Liver (tissue), 9 donors: Measurements from ENCODE around the gene TMEM101. TPM values are rescaled to one million over a fixed set of nuclear protein-coding genes. Genes with fewer than 3 reads are reported as not detected.

Source experiments
- DNase-seq: peaks from one replicate; pipeline ENCODE4 v3.0.0-alpha.2; 2017; ENCODE audit warnings: low spot score
- H3K27ac ChIP-seq, 2 donors: one replicate each; pipeline ENCODE4 v1.7.0; 2013; ENCODE audit warnings: inconsistent platforms in 2 of 2, low read length in 2 of 2, control low read depth in 1 of 2, low read depth in 1 of 2, mild to moderate bottlenecking in 1 of 2
- H3K27me3 ChIP-seq, 4 donors: one replicate each; pipeline versions ENCODE4 v1.6.1 to v1.7.0; 2013; ENCODE audit warnings: low read length in 3 of 4, inconsistent platforms in 1 of 4, mild to moderate bottlenecking in 1 of 4, moderate library complexity in 1 of 4; ENCODE audit not compliant: control insufficient read depth in 4 of 4, insufficient read depth in 4 of 4
- H3K36me3 ChIP-seq, 4 donors: one replicate each; pipeline versions ENCODE4 v1.6.1 to v1.7.0; 2013; ENCODE audit warnings: low read length in 3 of 4, mild to moderate bottlenecking in 3 of 4, low read depth in 1 of 4, moderate library complexity in 1 of 4; ENCODE audit not compliant: control insufficient read depth in 4 of 4, insufficient read depth in 3 of 4
- H3K4me1 ChIP-seq, 4 donors: one replicate each; pipeline versions ENCODE4 v1.6.1 to v1.7.0; 2013; ENCODE audit warnings: low read length in 3 of 4, mild to moderate bottlenecking in 3 of 4, moderate library complexity in 1 of 4; ENCODE audit not compliant: control insufficient read depth in 4 of 4, insufficient read depth in 4 of 4
- H3K4me3 ChIP-seq, 3 donors: one replicate each; pipeline versions ENCODE4 v1.6.1 to v1.7.0; 2013; ENCODE audit warnings: low read length in 3 of 3, control low read depth in 1 of 3, low read depth in 1 of 3, mild to moderate bottlenecking in 1 of 3
- H3K9ac ChIP-seq, 2 donors: one replicate each; pipeline ENCODE4 v1.7.0; 2013; ENCODE audit warnings: low read length in 2 of 2, mild to moderate bottlenecking in 2 of 2, moderate library complexity in 2 of 2, control low read depth in 1 of 2, low read depth in 1 of 2
- H3K9me3 ChIP-seq, 4 donors: one replicate each; pipeline versions ENCODE4 v1.6.1 to v1.7.0; 2013; ENCODE audit warnings: low read length in 3 of 4; ENCODE audit not compliant: control insufficient read depth in 4 of 4
- EGR1 ChIP-seq, 2 donors: IDR thresholded peaks; 2 replicates each; pipeline ENCODE4 v1.6.1; 2016 to 2018; ENCODE audit warnings: antibody characterized with exemption in 2 of 2, low read depth in 2 of 2
- HNF4A ChIP-seq, 2 donors: conservative IDR thresholded peaks; 2 replicates each; pipeline ENCODE4 v1.6.1; 2016; ENCODE audit warnings: antibody characterized with exemption in 2 of 2, mild to moderate bottlenecking in 2 of 2
- HNF4G ChIP-seq: IDR thresholded peaks from 2 replicates; pipeline ENCODE4 v1.6.1; 2016; ENCODE audit warnings: antibody characterized with exemption
- JUND ChIP-seq, 2 donors: IDR thresholded peaks; 2 replicates each; pipeline ENCODE4 v1.6.1; 2016; ENCODE audit warnings: antibody characterized with exemption in 2 of 2
- NR2F2 ChIP-seq: IDR thresholded peaks from 2 replicates; pipeline ENCODE4 v1.6.1; 2016; ENCODE audit warnings: antibody characterized with exemption
- RXRA ChIP-seq, 2 donors: IDR thresholded peaks; 2 replicates each; pipeline ENCODE4 v1.6.1; 2017 to 2018; ENCODE audit warnings: antibody characterized with exemption in 2 of 2, mild to moderate bottlenecking in 1 of 2
- SP1 ChIP-seq: IDR thresholded peaks from 2 replicates; pipeline ENCODE4 v1.6.1; 2018; ENCODE audit warnings: antibody characterized with exemption, mild to moderate bottlenecking
- YY1 ChIP-seq: IDR thresholded peaks from 2 replicates; pipeline ENCODE4 v1.6.1; 2016; ENCODE audit warnings: antibody characterized with exemption, mild to moderate bottlenecking
- WGBS: extraction: QIAGEN DNeasy Blood & Tissue Kit; methylation state at CpG from one replicate; pipeline ENCODE4 v1.1.7; 2013; 5-methylcytosine and 5-hydroxymethylcytosine counted together
- polyA plus RNA-seq, 2 donors: library from polyadenylated mRNA; stranded (reverse) in 1 of 2; unstranded in 1 of 2; fragments of 200-250 nt in 1 of 2; fragments of >200 nt in 1 of 2; fragmentation: Nextera tagmentation in 1 of 2; extraction: Ambion mirVana in 1 of 2; gene quantifications; one replicate each; pipeline versions ENCODE4 v1.2.1 to v1.2.3, GENCODE V29; 2013 to 2015
- total RNA-seq, 2 donors: library from RNA; depleted of rRNA; stranded (reverse); fragments of >200 nt; gene quantifications; one replicate each; pipeline ENCODE4 v1.2.3, GENCODE V29; 2014
- TF ChIP-seq, protein P1 (sequence below): IDR thresholded peaks from 2 replicates; pipeline ENCODE4 v1.6.1; 2016; ENCODE audit warnings: antibody characterized with exemption
- TF ChIP-seq, protein P2 (sequence below): IDR thresholded peaks from 2 replicates; pipeline ENCODE4 v1.6.1; 2016; ENCODE audit warnings: antibody characterized with exemption
- TF ChIP-seq, protein P3 (sequence below): IDR thresholded peaks from 2 replicates; pipeline ENCODE4 v1.6.1; 2016; ENCODE audit warnings: antibody characterized with exemption
- donor health status: healthy.
- donor health status: healthy.
- donor health status: healthy.
- donor health status: healthy.
- donor health status: healthy.

The TMEM101 gene
- total and polyA plus RNA-seq, 4 donors = 12.0 to 25.7 (median 21.4) TPM

DNA sequence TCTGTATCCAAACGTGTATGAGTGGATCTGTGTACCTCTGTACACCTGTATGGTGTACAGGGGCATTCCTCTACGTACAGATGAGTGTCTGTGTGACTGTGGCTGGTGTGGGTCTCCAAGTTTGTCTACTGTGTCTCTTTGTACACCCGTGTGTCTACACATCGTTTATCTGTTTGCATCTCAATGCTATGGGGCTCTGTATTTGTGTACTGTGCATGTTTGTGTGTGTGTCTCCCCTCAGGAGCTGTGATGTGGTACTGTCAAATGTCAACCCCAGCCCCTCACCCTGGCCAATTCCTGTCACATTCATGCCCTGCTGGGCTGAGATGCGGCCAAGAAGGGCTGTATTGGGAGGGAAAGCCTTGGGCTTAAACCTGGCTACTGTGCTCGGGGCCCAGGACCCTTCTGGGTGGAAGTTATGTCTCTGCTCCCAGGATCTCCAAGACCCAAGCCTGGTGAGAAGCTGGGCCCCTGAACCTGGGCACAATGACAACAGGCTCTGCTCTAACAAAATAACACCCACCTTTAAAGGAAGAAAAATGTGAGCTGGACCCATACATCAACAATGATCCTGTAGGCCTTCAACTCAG lies 13.8 kb downstream of the TMEM101 start:
- no peak overlapping the region for H3K4me3 ChIP-seq
- TF ChIP-seq YY1 = no peak
- H3K4me1 ChIP-seq = peaks cover 13 to 59% (median 34%) of the 10 kb centered on the region in 4 donors
- H3K27ac ChIP-seq = peak overlapping the region; percentile 94 to 98
- H3K9ac ChIP-seq = no peak overlapping the region
- no peaks in the 10 kb centered on the region for H3K36me3 ChIP-seq
- DNase-seq = no peak
- no peaks in the 10 kb centered on the region for H3K27me3 ChIP-seq
- no peaks in the 10 kb centered on the region for H3K9me3 ChIP-seq
- 46% methylated on average over 6 of the region's 6 CpGs for WGBS

DNA sequence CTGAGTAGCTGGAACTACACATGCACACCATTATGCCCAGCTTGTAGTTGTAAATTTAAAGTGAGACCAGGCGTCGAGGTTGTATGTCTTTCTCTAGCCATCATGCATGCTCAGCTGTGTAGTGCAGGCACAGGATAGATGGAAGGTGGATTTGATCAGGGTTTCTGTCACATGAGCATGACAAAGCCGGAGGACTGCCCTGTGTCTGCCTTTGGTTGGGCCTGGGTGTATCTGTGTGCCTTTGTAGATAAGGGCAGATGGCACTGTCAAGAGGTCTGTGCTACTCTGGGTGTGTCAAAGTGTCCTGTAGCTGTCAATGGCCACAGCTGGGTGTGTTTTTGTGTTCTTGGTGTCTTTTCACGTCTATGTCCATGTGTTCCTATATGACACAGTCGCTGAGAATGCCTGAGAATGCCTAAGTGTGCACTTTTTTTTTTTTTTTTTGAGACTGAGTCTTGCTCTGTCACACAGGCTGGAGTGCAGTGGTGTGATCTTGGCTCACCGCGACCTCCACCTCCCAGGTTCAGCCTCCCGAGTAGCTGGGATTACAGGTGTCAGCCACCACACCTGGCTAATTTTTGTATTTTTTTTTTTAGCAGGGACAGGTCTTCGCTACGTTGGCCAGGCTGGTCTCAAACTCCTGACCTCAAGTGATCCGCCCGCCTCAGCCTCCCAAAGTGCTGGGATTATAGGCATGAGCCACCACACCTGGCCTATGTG lies 14.5 kb downstream of the TMEM101 start:
- Histone ChIP-seq H3K27ac (peak overlapping the region; percentile 94 to 98), H3K36me3 (no peaks in the 10 kb centered on the region), H3K27me3 (no peaks in the 10 kb centered on the region), H3K4me1 (peaks cover 13 to 52% (median 32%) of the 10 kb centered on the region in 4 donors), H3K4me3 (no peak overlapping the region), H3K9me3 (no peaks in the 10 kb centered on the region), H3K9ac (no peak overlapping the region)
- no peak for DNase-seq
- WGBS = 80% methylated on average over 12 of the region's 12 CpGs
- TF ChIP-seq, protein P1, sequence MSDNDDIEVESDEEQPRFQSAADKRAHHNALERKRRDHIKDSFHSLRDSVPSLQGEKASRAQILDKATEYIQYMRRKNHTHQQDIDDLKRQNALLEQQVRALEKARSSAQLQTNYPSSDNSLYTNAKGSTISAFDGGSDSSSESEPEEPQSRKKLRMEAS = no peak
- no peak for TF ChIP-seq EGR1 (IDR thresholded peaks at IDR 0.05; ENCODE audit: low read depth in 2 of 2)
- TF ChIP-seq SP1 = no peak
- TF ChIP-seq YY1 = no peak
- no peak for TF ChIP-seq HNF4G
- TF ChIP-seq, protein P2, sequence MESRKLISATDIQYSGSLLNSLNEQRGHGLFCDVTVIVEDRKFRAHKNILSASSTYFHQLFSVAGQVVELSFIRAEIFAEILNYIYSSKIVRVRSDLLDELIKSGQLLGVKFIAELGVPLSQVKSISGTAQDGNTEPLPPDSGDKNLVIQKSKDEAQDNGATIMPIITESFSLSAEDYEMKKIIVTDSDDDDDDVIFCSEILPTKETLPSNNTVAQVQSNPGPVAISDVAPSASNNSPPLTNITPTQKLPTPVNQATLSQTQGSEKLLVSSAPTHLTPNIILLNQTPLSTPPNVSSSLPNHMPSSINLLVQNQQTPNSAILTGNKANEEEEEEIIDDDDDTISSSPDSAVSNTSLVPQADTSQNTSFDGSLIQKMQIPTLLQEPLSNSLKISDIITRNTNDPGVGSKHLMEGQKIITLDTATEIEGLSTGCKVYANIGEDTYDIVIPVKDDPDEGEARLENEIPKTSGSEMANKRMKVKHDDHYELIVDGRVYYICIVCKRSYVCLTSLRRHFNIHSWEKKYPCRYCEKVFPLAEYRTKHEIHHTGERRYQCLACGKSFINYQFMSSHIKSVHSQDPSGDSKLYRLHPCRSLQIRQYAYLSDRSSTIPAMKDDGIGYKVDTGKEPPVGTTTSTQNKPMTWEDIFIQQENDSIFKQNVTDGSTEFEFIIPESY = no peak
- TF ChIP-seq JUND (IDR thresholded peaks at IDR 0.05) = no peak
- no peak for TF ChIP-seq NR2F2

DNA sequence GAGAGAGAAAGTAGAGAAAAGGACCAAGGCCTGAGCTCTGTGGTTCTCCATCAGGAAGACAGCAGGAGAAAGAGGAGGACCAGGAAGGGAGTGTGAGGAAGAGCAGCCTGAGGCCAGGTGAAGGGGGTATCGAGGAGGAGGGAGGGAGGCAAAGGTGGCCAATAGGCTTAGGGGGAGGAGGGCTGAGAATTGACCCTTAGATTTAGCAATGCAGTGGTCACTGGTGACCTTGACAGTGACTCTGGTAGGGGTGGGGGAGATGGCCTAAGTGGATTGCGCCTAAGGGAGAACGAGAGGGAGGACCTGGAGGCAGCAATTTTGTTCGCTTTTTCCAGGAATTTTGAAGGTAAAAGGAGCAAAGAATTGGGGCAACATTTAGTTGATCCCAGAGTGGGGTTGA lies 15.7 kb downstream of the TMEM101 start:
- Histone ChIP-seq H3K27me3 (no peaks in the 10 kb centered on the region), H3K4me1 (peaks cover 18 to 50% (median 35%) of the 10 kb centered on the region in 4 donors), H3K4me3 (no peak overlapping the region), H3K9me3 (no peaks in the 10 kb centered on the region), H3K27ac (peak overlapping the region in 1 of 2 donors; percentile 7), H3K36me3 (no peaks in the 10 kb centered on the region), H3K9ac (no peak overlapping the region)
- DNase-seq = no peak
- TF ChIP-seq JUND (IDR thresholded peaks at IDR 0.05) (no peak), SP1 (peak; percentile 21), HNF4A (conservative IDR thresholded peaks at IDR 0.05) (no peak), EGR1 (IDR thresholded peaks at IDR 0.05; ENCODE audit: low read depth in 2 of 2) (no peak), RXRA (IDR thresholded peaks at IDR 0.05) (peak in 1 of 2 donors; percentile 31)
- TF ChIP-seq, protein P3, sequence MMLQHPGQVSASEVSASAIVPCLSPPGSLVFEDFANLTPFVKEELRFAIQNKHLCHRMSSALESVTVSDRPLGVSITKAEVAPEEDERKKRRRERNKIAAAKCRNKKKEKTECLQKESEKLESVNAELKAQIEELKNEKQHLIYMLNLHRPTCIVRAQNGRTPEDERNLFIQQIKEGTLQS = no peak
- WGBS = 61% methylated on average over 4 of the region's 4 CpGs
